Tibial artery (tissue), 4 donors: Measurements from ENCODE around the gene ITPR1.
A peak's percentile ranks its signal among the peaks of the same experiment; 100 is the strongest.

Experiments used
- DNase-seq, 2 donors: peaks; one replicate each; pipeline ENCODE4 v3.0.0-alpha.2; 2019
- H3K27ac ChIP-seq, 2 donors: fragments of 200-600 bp; sonication (generic) in 1 of 2; 1 replicate in 1 of 2; 2 replicates in 1 of 2; pipeline ENCODE4 v1.5.1; 2018 to 2019; ENCODE audit warnings: mild to moderate bottlenecking in 1 of 2
- H3K27me3 ChIP-seq, 2 donors: fragments of 200-600 bp; sonication (generic) in 1 of 2; one replicate each; pipeline versions ENCODE4 v1.5.1 to v1.6.0; 2016 to 2019
- H3K36me3 ChIP-seq, 3 donors: fragments of 200-600 bp; sonication (generic) in 2 of 3; one replicate each; pipeline ENCODE4 v1.5.1; 2016 to 2019; ENCODE audit warnings: mild to moderate bottlenecking in 2 of 3
- H3K4me1 ChIP-seq, 4 donors: fragments of 200-600 bp; sonication (generic) in 2 of 4; 1 replicate in 3 of 4; 2 replicates in 1 of 4; pipeline ENCODE4 v1.5.1; 2016 to 2019
- H3K4me3 ChIP-seq, 2 donors: fragments of 200-600 bp; sonication (generic) in 1 of 2; 1 replicate in 1 of 2; 2 replicates in 1 of 2; pipeline ENCODE4 v1.5.1; 2018 to 2019; ENCODE audit warnings: mild to moderate bottlenecking in 2 of 2
- H3K9me3 ChIP-seq, 3 donors: fragments of 200-600 bp; sonication (generic) in 1 of 3; one replicate each; pipeline ENCODE4 v1.5.1; 2016 to 2019
- intact Hi-C: fragments of 100-400 bp; cut with DNase I; formaldehyde crosslinking; loops from one replicate; pipeline ENCODE4 v1.15.0; 2023; ENCODE audit warnings: low total_unique reads
- TF ChIP-seq, protein P1 (sequence below), 2 experiments: fragments of 200-600 bp in 1 of 2; fragments of 450-650 bp in 1 of 2; IDR thresholded peaks; one replicate each; pipeline ENCODE4 v1.5.1; 2017 to 2019; ENCODE audit warnings: antibody characterized with exemption in 2 of 2, mild to moderate bottlenecking in 1 of 2, moderate library complexity in 1 of 2

ITPR1 gene

DNA sequence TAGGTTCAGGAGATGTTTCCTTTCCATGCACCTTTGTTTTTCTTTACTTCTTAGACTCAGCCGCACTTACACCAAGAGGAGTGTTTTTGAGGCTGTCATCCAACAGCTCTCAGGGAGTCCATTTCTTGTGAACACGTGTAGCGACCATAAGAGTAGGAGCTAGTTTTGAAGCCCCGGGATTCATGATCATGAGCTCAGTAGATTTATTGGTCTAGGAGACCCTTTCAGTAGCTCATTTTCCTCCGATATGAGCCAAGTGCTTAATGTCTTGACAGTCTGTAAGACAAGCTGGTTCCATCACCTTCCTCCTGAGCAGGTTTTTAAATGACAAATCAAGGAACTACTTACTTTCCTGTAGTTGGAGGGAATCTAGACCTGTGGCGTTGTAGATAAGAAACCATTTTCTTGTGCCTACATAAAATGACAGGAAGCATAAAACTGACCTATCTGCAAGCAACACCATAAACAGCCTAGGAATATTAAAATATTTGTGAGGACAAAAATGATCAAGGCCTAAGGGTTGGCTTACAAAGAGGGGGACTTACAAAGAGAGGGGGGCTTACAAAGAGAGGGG is 313.5 kb downstream of the ITPR1 start:
- DNase-seq: no peak
- H3K9me3 ChIP-seq: no peaks in the 10 kb centered on the region
- intact Hi-C loops: loop anchor here (10.0 kb wide), 1 partner anchor 62 kb away; no protein-coding TSS in a partner anchor
- TF ChIP-seq, protein P1, sequence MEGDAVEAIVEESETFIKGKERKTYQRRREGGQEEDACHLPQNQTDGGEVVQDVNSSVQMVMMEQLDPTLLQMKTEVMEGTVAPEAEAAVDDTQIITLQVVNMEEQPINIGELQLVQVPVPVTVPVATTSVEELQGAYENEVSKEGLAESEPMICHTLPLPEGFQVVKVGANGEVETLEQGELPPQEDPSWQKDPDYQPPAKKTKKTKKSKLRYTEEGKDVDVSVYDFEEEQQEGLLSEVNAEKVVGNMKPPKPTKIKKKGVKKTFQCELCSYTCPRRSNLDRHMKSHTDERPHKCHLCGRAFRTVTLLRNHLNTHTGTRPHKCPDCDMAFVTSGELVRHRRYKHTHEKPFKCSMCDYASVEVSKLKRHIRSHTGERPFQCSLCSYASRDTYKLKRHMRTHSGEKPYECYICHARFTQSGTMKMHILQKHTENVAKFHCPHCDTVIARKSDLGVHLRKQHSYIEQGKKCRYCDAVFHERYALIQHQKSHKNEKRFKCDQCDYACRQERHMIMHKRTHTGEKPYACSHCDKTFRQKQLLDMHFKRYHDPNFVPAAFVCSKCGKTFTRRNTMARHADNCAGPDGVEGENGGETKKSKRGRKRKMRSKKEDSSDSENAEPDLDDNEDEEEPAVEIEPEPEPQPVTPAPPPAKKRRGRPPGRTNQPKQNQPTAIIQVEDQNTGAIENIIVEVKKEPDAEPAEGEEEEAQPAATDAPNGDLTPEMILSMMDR (IDR thresholded peaks at IDR 0.05): no peak
- H3K4me1 ChIP-seq: peaks cover 0 to 41% (median 10%) of the 10 kb centered on the region in 4 donors
- H3K27me3 ChIP-seq: no peaks in the 10 kb centered on the region
- peak overlapping the region; percentile 81 for H3K27ac ChIP-seq
- H3K4me3 ChIP-seq: no peak overlapping the region
- peaks cover 23 to 64% (median 34%) of the 10 kb centered on the region in 3 donors for H3K36me3 ChIP-seq

DNA sequence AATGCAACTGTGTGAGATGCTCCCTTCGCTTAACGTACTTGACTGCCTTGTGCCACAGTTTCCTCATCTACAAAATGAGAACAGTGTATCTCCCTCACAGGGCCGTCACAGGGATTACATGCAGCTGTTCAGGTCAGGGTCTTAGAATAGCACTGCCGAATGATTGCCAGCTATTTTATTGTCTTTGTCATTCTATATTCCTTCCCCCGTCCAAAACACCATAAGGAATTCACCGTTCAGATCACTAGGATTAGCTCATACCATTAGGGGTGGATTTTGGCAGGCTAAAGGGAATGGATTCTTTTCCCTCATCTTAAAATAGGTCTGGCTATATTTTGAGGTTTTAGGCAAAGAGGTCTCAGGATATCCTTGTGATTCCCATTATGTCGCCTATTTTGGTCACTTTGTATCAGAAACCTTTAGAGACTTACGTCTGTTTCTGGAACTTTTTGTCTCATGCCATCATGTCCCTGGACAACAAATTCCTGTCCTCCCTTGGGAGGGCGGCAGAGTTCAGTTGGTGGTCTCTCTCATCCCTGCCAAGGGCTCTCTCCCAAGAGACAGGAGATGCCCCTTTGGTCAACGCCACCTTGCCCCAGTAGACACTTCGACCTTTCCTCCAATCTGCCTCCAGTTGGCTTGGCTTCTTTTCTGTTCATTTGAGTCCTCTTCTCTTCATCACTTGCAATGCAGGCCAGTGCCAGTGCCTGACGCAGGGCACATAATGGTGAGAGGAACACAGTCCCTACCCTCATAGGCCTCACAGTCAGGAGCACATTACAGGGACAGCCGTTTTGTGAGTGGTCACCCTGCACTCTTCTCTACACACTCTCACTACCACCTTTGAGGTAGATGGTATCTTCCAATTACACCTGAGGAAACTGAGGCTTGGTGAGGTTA is 314.5 kb downstream of the ITPR1 start:
- no peaks in the 10 kb centered on the region for H3K27me3 ChIP-seq
- peaks cover 0 to 50% (median 18%) of the 10 kb centered on the region in 4 donors for H3K4me1 ChIP-seq
- H3K9me3 ChIP-seq: no peaks in the 10 kb centered on the region
- peak in 1 of 2 donors; percentile 80 for DNase-seq
- intact Hi-C loops: loop anchor here (2.0 to 10.0 kb wide), 2 partner anchors 63 to 171 kb away; partner anchors contain the start of gene BHLHE40
- peak overlapping the region; percentile 81 for H3K27ac ChIP-seq
- TF ChIP-seq, protein P1 (IDR thresholded peaks at IDR 0.05): no peak
- peaks cover 20 to 53% (median 24%) of the 10 kb centered on the region in 3 donors for H3K36me3 ChIP-seq
- H3K4me3 ChIP-seq: no peak overlapping the region

DNA sequence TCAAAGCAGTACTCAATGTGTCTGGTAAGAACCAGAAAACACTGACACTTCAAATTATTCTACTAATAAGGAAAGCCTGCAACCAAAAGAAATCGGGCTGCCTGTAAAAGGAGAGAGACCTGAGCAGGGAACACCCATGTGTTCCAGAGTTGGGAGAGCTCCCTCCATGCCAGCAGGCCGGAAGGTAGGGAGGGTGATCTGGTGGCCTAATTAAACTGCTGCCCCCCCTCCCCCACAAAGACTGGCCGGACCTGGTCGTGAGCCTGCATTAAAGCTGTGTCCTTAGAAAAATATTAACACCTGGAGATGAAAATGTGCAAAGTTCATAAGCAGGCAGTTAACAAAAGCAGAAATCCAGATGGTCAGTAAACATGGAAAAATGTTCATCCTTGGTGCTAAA is 315.5 kb downstream of the ITPR1 start:
- Histone ChIP-seq H3K27ac (peak overlapping the region; percentile 81), H3K9me3 (no peaks in the 10 kb centered on the region), H3K27me3 (no peaks in the 10 kb centered on the region), H3K4me1 (peaks cover 0 to 51% (median 19%) of the 10 kb centered on the region in 4 donors), H3K36me3 (peaks cover 15 to 50% (median 22%) of the 10 kb centered on the region in 3 donors), H3K4me3 (no peak overlapping the region)
- no peak for DNase-seq
- TF ChIP-seq, protein P1 (IDR thresholded peaks at IDR 0.05): no peak
- intact Hi-C loops: loop anchor here (2.0 to 10.0 kb wide), 2 partner anchors 64 to 170 kb away; partner anchors contain the start of gene BHLHE40

DNA sequence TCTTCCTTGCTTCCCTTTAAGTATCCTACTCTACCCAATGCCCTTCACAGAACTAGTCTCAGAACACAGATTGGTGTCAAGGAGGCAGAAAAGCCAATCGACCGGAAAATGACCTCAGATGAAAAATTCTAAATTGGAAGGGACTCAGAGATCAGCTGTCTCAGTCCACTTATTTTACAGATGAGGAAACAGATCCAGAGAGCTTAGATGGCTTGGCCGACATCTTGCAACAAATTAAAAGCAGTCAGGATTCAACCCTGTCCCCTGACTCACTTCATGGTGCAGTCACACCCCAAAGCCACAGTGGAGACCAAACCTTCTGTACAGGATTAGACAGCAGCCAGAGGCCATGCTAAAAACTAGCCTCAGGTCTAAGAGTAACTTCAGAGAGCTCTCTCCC is 316.8 kb downstream of the ITPR1 start:
- peak overlapping the region in 1 of 2 donors; percentile 2 for H3K27ac ChIP-seq
- H3K36me3 ChIP-seq: peaks cover 16 to 50% (median 24%) of the 10 kb centered on the region in 3 donors
- H3K4me3 ChIP-seq: no peak overlapping the region
- H3K4me1 ChIP-seq: peaks cover 0 to 43% (median 19%) of the 10 kb centered on the region in 4 donors
- intact Hi-C loops: loop anchor here (2.0 to 10.0 kb wide), 2 partner anchors 65 to 169 kb away; partner anchors contain the start of gene BHLHE40
- no peaks in the 10 kb centered on the region for H3K27me3 ChIP-seq
- DNase-seq: no peak
- no peaks in the 10 kb centered on the region for H3K9me3 ChIP-seq
- TF ChIP-seq, protein P1 (IDR thresholded peaks at IDR 0.05): no peak

DNA sequence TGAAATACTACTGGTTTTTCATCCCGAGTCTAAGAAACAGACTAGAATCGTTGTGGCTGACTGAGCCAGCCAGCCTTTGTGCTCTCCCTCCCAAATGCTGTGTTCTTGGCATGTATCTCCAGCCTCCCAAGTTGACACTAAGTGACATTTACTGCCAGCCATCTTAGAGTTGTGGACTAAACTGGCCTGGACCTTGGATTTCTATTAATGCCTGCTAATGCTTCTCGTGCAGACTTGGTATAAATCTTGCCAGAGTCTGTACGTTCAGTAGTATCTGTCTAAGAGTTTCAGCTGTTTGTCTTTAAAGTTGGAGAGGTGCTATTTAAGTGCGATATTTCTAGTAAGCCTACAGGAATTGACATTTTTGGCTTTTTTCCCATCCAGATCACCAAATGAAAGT is 319.4 kb downstream of the ITPR1 start:
- H3K27ac ChIP-seq: peak overlapping the region; percentile 29 to 46
- no peak overlapping the region for H3K4me3 ChIP-seq
- no peaks in the 10 kb centered on the region for H3K27me3 ChIP-seq
- no peak for DNase-seq
- H3K36me3 ChIP-seq: peaks cover 41 to 62% (median 47%) of the 10 kb centered on the region in 3 donors
- H3K4me1 ChIP-seq: peaks cover 0 to 21% (median 10%) of the 10 kb centered on the region in 4 donors
- H3K9me3 ChIP-seq: no peaks in the 10 kb centered on the region
- TF ChIP-seq, protein P1 (IDR thresholded peaks at IDR 0.05): no peak
- intact Hi-C loops: no loop called here
